NCI-H460 (cell line): Measurements from ENCODE around the gene BPIFA2. TPM values are rescaled to one million over a fixed set of nuclear protein-coding genes. Genes with fewer than 3 reads are reported as not detected.
"Not testable (repeated sequence)": the region's sequence is repeated elsewhere in the genome, so short reads cannot be mapped to it uniquely, and the experiment has no call there.

ENCODE experiments used
- DNase-seq: peaks from one replicate; pipeline ENCODE4 v3.0.0-alpha.2; 2016; ENCODE audit warnings: low read depth; ENCODE audit errors: extremely low read depth
- polyA plus RNA-seq: library from polyadenylated mRNA; depleted of rRNA; stranded (reverse); fragments of >200 nt; gene quantifications from 2 replicates; pipeline ENCODE4 v1.2.3, GENCODE V29; 2014; cell fraction: nucleus; rRNA removed
- total RNA-seq: library from RNA; depleted of rRNA; stranded (reverse); fragments of >200 nt; shearing (Covaris generic); gene quantifications from 2 replicates; pipeline ENCODE4 v1.2.3, GENCODE V29; 2014; rRNA removed

The BPIFA2 gene
- not detected in 2 replicates for total RNA-seq
- not detected in 2 replicates for polyA plus RNA-seq

GRCh38 chr20:33167859-33168258 lies at the start of gene BPIFA2:
TSS of gene BPIFA2 (plus strand) at chr20:33168159. CDS start at chr20:33169146, 987 bp downstream.
- no peak for DNase-seq

- DNase-seq = no peak
Observed at GRCh38 chr20:33119725-33120720, 47.9 kb upstream of the BPIFA2 start.

GRCh38 chr20:33120934-33121333 lies 47.0 kb upstream of the BPIFA2 start:
- no peak for DNase-seq

GRCh38 chr20:33122297-33122696 lies 45.7 kb upstream of the BPIFA2 start:
- DNase-seq = not testable (repeated sequence)

GRCh38 chr20:33124261-33124660 lies 43.7 kb upstream of the BPIFA2 start:
- DNase-seq = no peak

GRCh38 chr20:33124994-33125393 lies 43.0 kb upstream of the BPIFA2 start:
- no peak for DNase-seq

- DNase-seq = no peak
Observed at GRCh38 chr20:33125983-33126382, 42.0 kb upstream of the BPIFA2 start.

GRCh38 chr20:33127422-33128097 lies 40.4 kb upstream of the BPIFA2 start:
- no peak for DNase-seq

- DNase-seq = no peak
Observed at GRCh38 chr20:33130568-33131061, 37.3 kb upstream of the BPIFA2 start.

- DNase-seq = no peak
Observed at GRCh38 chr20:33131949-33132473, 35.9 kb upstream of the BPIFA2 start.

- no peak for DNase-seq
Observed at GRCh38 chr20:33132513-33133372, 35.2 kb upstream of the BPIFA2 start.

- DNase-seq = no peak
Observed at GRCh38 chr20:33133373-33133941, 34.5 kb upstream of the BPIFA2 start.

- DNase-seq = no peak
Observed at GRCh38 chr20:33137195-33137594, 30.8 kb upstream of the BPIFA2 start.

GRCh38 chr20:33139467-33139866 lies 28.5 kb upstream of the BPIFA2 start:
- DNase-seq = no peak

GRCh38 chr20:33145521-33145920 lies 22.4 kb upstream of the BPIFA2 start:
- DNase-seq = no peak

GRCh38 chr20:33147299-33147698 lies 20.7 kb upstream of the BPIFA2 start:
- no peak for DNase-seq

GRCh38 chr20:33148040-33148439 lies 19.9 kb upstream of the BPIFA2 start:
- DNase-seq = no peak

- DNase-seq = no peak
Observed at GRCh38 chr20:33154252-33154651, 13.7 kb upstream of the BPIFA2 start.

- no peak for DNase-seq
Observed at GRCh38 chr20:33158637-33159385, 9.1 kb upstream of the BPIFA2 start.
